HEK293T (cell line): ENCODE measurements around the gene TRPC3.

Experiments used
- CTCF ChIA-PET: fragments of 350-600 bp; formaldehyde crosslinking; extraction: SDS; loops from one replicate; lab custom pipeline; 2021; ENCODE audit warnings: antibody characterized with exemption, inconsistent platforms; lab: Yijun Ruan, JAX
- POLR2A ChIA-PET: fragments of 350-600 bp; formaldehyde crosslinking; extraction: SDS; loops from one replicate; lab custom pipeline; 2020; ENCODE audit warnings: antibody characterized with exemption, inconsistent platforms; lab: Yijun Ruan, JAX
- DNase-seq: peaks from one replicate; pipeline ENCODE4 v3.0.0; 2012; ENCODE audit warnings: mixed read lengths; ENCODE audit errors: extremely low spot score
- ARNT ChIP-seq: fragments of 450-650 bp; IDR thresholded peaks from 2 replicates; pipeline ENCODE4 v1.6.1; 2017; ENCODE audit warnings: mild to moderate bottlenecking
- BHLHE40 ChIP-seq: fragments of 450-650 bp; IDR thresholded peaks from 2 replicates; pipeline ENCODE4 v1.6.1; 2016; ENCODE audit warnings: mild to moderate bottlenecking, moderate library complexity, borderline replicate concordance
- CTBP1 ChIP-seq: fragments of 450-650 bp; IDR thresholded peaks from 2 replicates; pipeline ENCODE4 v1.6.1; 2016; ENCODE audit warnings: borderline replicate concordance
- ELF4 ChIP-seq: fragments of 450-650 bp; IDR thresholded peaks from 2 replicates; pipeline ENCODE4 v1.6.1; 2017; ENCODE audit warnings: antibody characterized with exemption
- FOXA1 ChIP-seq: fragments of 450-650 bp; IDR thresholded peaks from 2 replicates; pipeline ENCODE4 v1.6.1; 2016; ENCODE audit warnings: mild to moderate bottlenecking
- FOXK2 ChIP-seq: fragments of 450-650 bp; IDR thresholded peaks from 2 replicates; pipeline ENCODE4 v1.6.1; 2016; ENCODE audit warnings: mild to moderate bottlenecking
- FOXM1 ChIP-seq: fragments of 450-650 bp; IDR thresholded peaks from 2 replicates; pipeline ENCODE4 v1.6.1; 2017; ENCODE audit warnings: mild to moderate bottlenecking, borderline replicate concordance
- HDGF ChIP-seq: fragments of 450-650 bp; IDR thresholded peaks from 2 replicates; pipeline ENCODE4 v1.6.1; 2017; ENCODE audit warnings: antibody characterized with exemption, borderline replicate concordance
- L3MBTL2 ChIP-seq: fragments of 450-650 bp; conservative IDR thresholded peaks from 2 replicates; pipeline ENCODE4 v1.6.1; 2016; ENCODE audit warnings: mild to moderate bottlenecking
- LEF1 ChIP-seq: fragments of 450-650 bp; IDR thresholded peaks from 2 replicates; pipeline ENCODE4 v1.6.1; 2017; ENCODE audit warnings: mild to moderate bottlenecking, borderline replicate concordance
- NFRKB ChIP-seq: fragments of 450-650 bp; IDR thresholded peaks from 2 replicates; pipeline ENCODE4 v1.6.1; 2016; ENCODE audit warnings: mild to moderate bottlenecking, moderate library complexity
- PKNOX1 ChIP-seq: fragments of 450-650 bp; IDR thresholded peaks from 2 replicates; pipeline ENCODE4 v1.6.1; 2016
- SP1 ChIP-seq: fragments of 450-650 bp; IDR thresholded peaks from 2 replicates; pipeline ENCODE4 v1.6.1; 2017
- SUZ12 ChIP-seq: fragments of 450-650 bp; IDR thresholded peaks from 2 replicates; pipeline ENCODE4 v1.6.1; 2016; ENCODE audit warnings: mild to moderate bottlenecking
- TARDBP ChIP-seq: fragments of 450-650 bp; IDR thresholded peaks from 2 replicates; pipeline ENCODE4 v1.6.1; 2016
- ZNF384 ChIP-seq: fragments of 450-650 bp; IDR thresholded peaks from 2 replicates; pipeline ENCODE4 v1.6.1; 2016

TRPC3 gene

GRCh38 chr4:121923306-121923705, 28.6 kb downstream of the TRPC3 start:
- no peak for TF ChIP-seq FOXM1
- no peak for TF ChIP-seq CTBP1
- TF ChIP-seq LEF1 = no peak
- no peak for TF ChIP-seq TARDBP
- TF ChIP-seq SP1 = no peak
- TF ChIP-seq ARNT = no peak
- no peak for TF ChIP-seq FOXK2
- no peak for TF ChIP-seq NFRKB
- no peak for TF ChIP-seq SUZ12
- TF ChIP-seq HDGF = no peak
- no peak for TF ChIP-seq ELF4
- TF ChIP-seq PKNOX1 = no peak
- DNase-seq = no peak
- POLR2A ChIA-PET = interaction anchor here (1.1 kb wide), 1 partner anchor 54 kb away, joined by 3 read pairs; no protein-coding TSS in a partner anchor
- CTCF ChIA-PET = no interaction called here

GRCh38 chr4:121913667-121914066, 38.2 kb downstream of the TRPC3 start:
- ChIA-PET CTCF (no interaction called here), POLR2A (no interaction called here)
- TF ChIP-seq SUZ12 = no peak
- no peak for TF ChIP-seq CTBP1
- TF ChIP-seq ELF4 = no peak
- TF ChIP-seq ZNF384 = no peak
- no peak for DNase-seq

GRCh38 chr4:121908346-121908745, 43.5 kb downstream of the TRPC3 start:
- ChIA-PET CTCF (no interaction called here), POLR2A (no interaction called here)
- no peak for DNase-seq
- no peak for TF ChIP-seq ARNT
- no peak for TF ChIP-seq SP1
- no peak for TF ChIP-seq SUZ12
- no peak for TF ChIP-seq L3MBTL2
- no peak for TF ChIP-seq HDGF
- TF ChIP-seq LEF1 = no peak
- no peak for TF ChIP-seq NFRKB
- no peak for TF ChIP-seq CTBP1
- no peak for TF ChIP-seq ELF4
- TF ChIP-seq PKNOX1 = no peak
- TF ChIP-seq FOXA1 = no peak
- TF ChIP-seq FOXM1 = no peak
- no peak for TF ChIP-seq TARDBP
- TF ChIP-seq FOXK2 = no peak
- TF ChIP-seq BHLHE40 = no peak
- TF ChIP-seq ZNF384 = no peak

GRCh38 chr4:121900132-121900983, 51.5 kb downstream of the TRPC3 start:
- peak; percentile 61 for DNase-seq
- ChIA-PET POLR2A (interaction anchor here (2.0 kb wide), 1 partner anchor 30 kb away, joined by 7 read pairs; the partner anchor contains the start of gene BBS7), CTCF (interaction anchor here (0.6 to 2.1 kb wide), 8 partner anchors 14 to 678 kb away, joined by 3 to 18 read pairs (median 3); no protein-coding TSS in a partner anchor)

GRCh38 chr4:121898150-121898549, 53.7 kb downstream of the TRPC3 start:
- ChIA-PET CTCF (no interaction called here), POLR2A (no interaction called here)
- no peak for DNase-seq
- TF ChIP-seq ELF4 = no peak
- no peak for TF ChIP-seq PKNOX1
- no peak for TF ChIP-seq NFRKB
- TF ChIP-seq BHLHE40 = no peak
- TF ChIP-seq FOXA1 = no peak
- no peak for TF ChIP-seq L3MBTL2

More at GRCh38 chr4:121900132-121900983, 51.5 kb downstream of the TRPC3 start:
- TF ChIP-seq FOXA1 = no peak
- no peak for TF ChIP-seq CTBP1
- no peak for TF ChIP-seq BHLHE40
- TF ChIP-seq SP1 = no peak
- TF ChIP-seq L3MBTL2 = no peak
- no peak for TF ChIP-seq FOXK2
- TF ChIP-seq SUZ12 = no peak
- TF ChIP-seq LEF1 = no peak
- no peak for TF ChIP-seq HDGF
- no peak for TF ChIP-seq PKNOX1
- TF ChIP-seq NFRKB = no peak
- TF ChIP-seq FOXM1 = no peak
- TF ChIP-seq ARNT = no peak

- POLR2A ChIA-PET = no interaction called here
- no peak for DNase-seq
- TF ChIP-seq SUZ12 = no peak
- TF ChIP-seq LEF1 = no peak
- no peak for TF ChIP-seq BHLHE40
- no peak for TF ChIP-seq L3MBTL2
- TF ChIP-seq FOXM1 = no peak
- no peak for TF ChIP-seq FOXK2
- TF ChIP-seq ZNF384 = no peak
- no peak for TF ChIP-seq PKNOX1
- no peak for TF ChIP-seq ELF4
- no peak for TF ChIP-seq ARNT
- TF ChIP-seq HDGF = no peak
- no peak for TF ChIP-seq NFRKB
- TF ChIP-seq FOXA1 = no peak
- TF ChIP-seq CTBP1 = no peak
- TF ChIP-seq SP1 = no peak
- no peak for TF ChIP-seq TARDBP
- CTCF ChIA-PET = interaction anchor here (0.6 kb wide), 1 partner anchor 344 kb away, joined by 3 read pairs; no protein-coding TSS in a partner anchor
Measured at GRCh38 chr4:121888134-121888533, 63.7 kb downstream of the TRPC3 start.
